Activated CD4-positive, alpha-beta T cell treated with anti-CD3 and anti-CD28 coated beads, Interleukin-2, Interleukin-6, amounts not matched to agents 100 ng/mL and 50 ng/mL, durations not matched to agents 16 hours and 8 hours (primary cell): ENCODE data around the gene PSAP.
A peak's percentile ranks its signal among the peaks of the same experiment; 100 is the strongest.
"Not testable (repeated sequence)": the region's sequence is repeated elsewhere in the genome, so short reads cannot be mapped to it uniquely, and the experiment has no call there.

Experiments
- DNase-seq: peaks from one replicate; pipeline ENCODE4 v3.0.0-alpha.2; 2020

Gene PSAP

GRCh38 chr10:71850743-71851464, at the start of gene PSAP:
Gene PSAP, minus strand, starts transcription at chr10:71851251. Its CDS starts 30 bp downstream, at chr10:71851221.
- peak; percentile 99 for DNase-seq

- no peak for DNase-seq
Observed at GRCh38 chr10:71900441-71901180, 49.6 kb upstream of the PSAP start.

GRCh38 chr10:71899665-71900412, 48.8 kb upstream of the PSAP start:
- DNase-seq: no peak

GRCh38 chr10:71898346-71898745, 47.3 kb upstream of the PSAP start:
- DNase-seq: not testable (repeated sequence)

- DNase-seq: no peak
Observed at GRCh38 chr10:71893920-71894319, 42.9 kb upstream of the PSAP start.

GRCh38 chr10:71893258-71893815, 42.3 kb upstream of the PSAP start:
- DNase-seq: no peak

GRCh38 chr10:71891437-71891836, 40.4 kb upstream of the PSAP start:
- no peak for DNase-seq

- no peak for DNase-seq
Observed at GRCh38 chr10:71889388-71889987, 38.4 kb upstream of the PSAP start.

- peak; percentile 62 for DNase-seq
Observed at GRCh38 chr10:71888623-71889387, 37.8 kb upstream of the PSAP start.

GRCh38 chr10:71888248-71888622, 37.2 kb upstream of the PSAP start:
- DNase-seq: no peak

- DNase-seq: no peak
Observed at GRCh38 chr10:71887743-71888142, 36.7 kb upstream of the PSAP start.

- no peak for DNase-seq
Observed at GRCh38 chr10:71882813-71883659, 32.0 kb upstream of the PSAP start.

GRCh38 chr10:71881647-71882355, 30.8 kb upstream of the PSAP start:
- no peak for DNase-seq

- DNase-seq: not testable (repeated sequence)
Observed at GRCh38 chr10:71881307-71881624, 30.2 kb upstream of the PSAP start.

- DNase-seq: no peak
Observed at GRCh38 chr10:71880425-71881306, 29.6 kb upstream of the PSAP start.

GRCh38 chr10:71878327-71879034, 27.4 kb upstream of the PSAP start:
- DNase-seq: no peak

GRCh38 chr10:71877821-71878220, 26.8 kb upstream of the PSAP start:
- DNase-seq: no peak

GRCh38 chr10:71874680-71875354, 23.8 kb upstream of the PSAP start:
- DNase-seq: not testable (repeated sequence)
